HepG2 (cell line): ENCODE results near the gene ERFL. TPM values are rescaled to one million over a fixed set of nuclear protein-coding genes. Genes with fewer than 3 reads are reported as not detected.

ENCODE experiments used
- ATAC-seq: fragments of 200-7000 bp; cut with Tn5 transposase; 3 replicates; pipeline ENCODE4 v1.9.1; 2020; ENCODE audit warnings: mild to moderate bottlenecking, moderate library complexity
- BruUV-seq: library from RNA; stranded (reverse); fragments of 400-500 nt; replicated peaks from 2 replicates; lab custom pipeline; 2021; lab: Mats Ljungman, UMichigan
- CTCF ChIA-PET: fragments of 300-600 bp; formaldehyde crosslinking; extraction: SDS; loops from one replicate; lab custom pipeline; 2021; ENCODE audit warnings: low total read pairs, inconsistent platforms, low intra/inter-chr PET ratio; lab: Yijun Ruan, JAX
- POLR2A ChIA-PET: fragments of 350-600 bp; sonication (Branson Sonifier 250); formaldehyde crosslinking; loops from one replicate; lab custom pipeline; 2020; ENCODE audit warnings: antibody characterized with exemption, inconsistent platforms; lab: Yijun Ruan, JAX
- DNase-seq: peaks from one replicate; pipeline ENCODE4 v3.0.0-alpha.2; 2015; ENCODE audit warnings: low spot score
- FAIRE-seq: peaks from 3 replicates; lab custom pipeline; 2011; peaks lifted over from hg19 to GRCh38; lab: Jason Lieb, UNC
- H2AFZ ChIP-seq: one replicate; pipeline ENCODE4 v1.6.1; 2011; ENCODE audit warnings: low read length, inconsistent platforms
- H3K27ac ChIP-seq: fragments of 300-600 bp; 3 replicates; pipeline ENCODE4 v1.8.0; 2011; ENCODE audit warnings: mixed run types, mild to moderate bottlenecking, mixed read lengths, low read length, inconsistent platforms; ENCODE audit not compliant: insufficient read depth; ENCODE audit errors: extremely low read length
- H3K27me3 ChIP-seq, 2 experiments: fragments of 200-600 bp in 1 of 2; 2 replicates in 1 of 2; 3 replicates in 1 of 2; pipeline versions ENCODE4 v1.6.0 to v1.8.0; 2011; ENCODE audit warnings: low read length in 2 of 2, mild to moderate bottlenecking in 2 of 2, moderate library complexity in 2 of 2, inconsistent platforms in 1 of 2; ENCODE audit not compliant: insufficient read depth in 2 of 2, control insufficient read depth in 1 of 2
- H3K36me3 ChIP-seq, 2 experiments: fragments of 200-600 bp in 1 of 2; replicated peaks in 1 of 2; 2 replicates in 1 of 2; 3 replicates in 1 of 2; pipeline versions ENCODE4 v1.5.1 to v1.8.0; 2011; ENCODE audit warnings: low read length in 2 of 2, inconsistent platforms in 1 of 2; ENCODE audit not compliant: insufficient read depth in 2 of 2, control insufficient read depth in 1 of 2
- H3K4me1 ChIP-seq: 2 replicates; pipeline ENCODE4 v1.5.1; 2012; ENCODE audit warnings: low read length, inconsistent platforms; ENCODE audit not compliant: insufficient read depth
- H3K4me2 ChIP-seq: 2 replicates; pipeline ENCODE4 v1.6.0; 2011; ENCODE audit warnings: low read depth, low read length, inconsistent platforms
- H3K4me3 ChIP-seq, 3 experiments: fragments of 200-600 bp in 1 of 3; sonication (generic), shearing (Covaris generic) in 1 of 3; replicated peaks in 1 of 3; 2 replicates each; pipeline ENCODE4 v1.5.1; 2011 to 2016; ENCODE audit warnings: low read length in 3 of 3, inconsistent platforms in 2 of 3, low read depth in 2 of 3, mild to moderate bottlenecking in 2 of 3, control low read depth in 1 of 3, mixed read lengths in 1 of 3; ENCODE audit not compliant: insufficient read depth in 1 of 3
- H3K79me2 ChIP-seq: one replicate; pipeline ENCODE4 v1.6.1; 2011; ENCODE audit warnings: low read length, inconsistent platforms; ENCODE audit not compliant: insufficient read depth
- H3K9ac ChIP-seq: 2 replicates; pipeline ENCODE4 v1.6.0; 2011; ENCODE audit warnings: mild to moderate bottlenecking, low read depth, low read length, inconsistent platforms; ENCODE audit not compliant: insufficient read depth
- H3K9me3 ChIP-seq: 2 replicates; pipeline ENCODE4 v1.5.1; 2012; ENCODE audit warnings: mild to moderate bottlenecking, low read length
- H4K20me1 ChIP-seq: 2 replicates; pipeline ENCODE4 v1.6.0; 2011; ENCODE audit warnings: inconsistent platforms, mild to moderate bottlenecking, low read length, moderate library complexity; ENCODE audit not compliant: insufficient read depth
- EZH2 ChIP-seq: conservative IDR thresholded peaks from 2 replicates; pipeline ENCODE4 v1.6.1; 2012; ENCODE audit warnings: mild to moderate bottlenecking, low read depth, low read length, moderate library complexity
- WGBS: methylation state at CpG from one replicate; pipeline ENCODE4 v1.1.6; 2017; ENCODE audit warnings: low lambda C conversion rate; 5-methylcytosine and 5-hydroxymethylcytosine counted together
- in situ Hi-C: cut with HindIII; loops from 2 replicates; pipeline ENCODE4 v1.10.0; 2017; ENCODE audit warnings: low pct_unique_long_range_greater_than_20kb; ENCODE audit not compliant: extremely low pct_ligation_motif_present
- intact Hi-C: fragments of 100-400 bp; cut with micrococcal nuclease; formaldehyde crosslinking; loops from one replicate; pipeline ENCODE4 v1.10.0; 2022; ENCODE audit not compliant: unreplicated experiment
- polyA plus RNA-seq, 8 experiments: library from polyadenylated mRNA; depleted of rRNA in 3 of 8; stranded (reverse) in 7 of 8; unstranded in 1 of 8; fragments of >200 nt; fragmentation: Illumina TruSeq in 4 of 8; extraction: Trizol in 4 of 8; gene quantifications; 2 replicates each; pipeline versions ENCODE4 v1.2.1 to v1.2.3, GENCODE V29; 2011 to 2016; ENCODE audit warnings: low read depth in 4 of 8, missing spikeins in 1 of 8, mixed read lengths in 1 of 8; ENCODE audit not compliant: insufficient read depth in 1 of 8
- total RNA-seq, 5 experiments: library from RNA; depleted of rRNA; stranded (reverse); fragments of >200 nt; fragmentation: Illumina TruSeq; extraction: Trizol; gene quantifications; 2 replicates each; pipeline ENCODE4 v1.2.3, GENCODE V29; 2016; ENCODE audit warnings: low read depth in 1 of 5
- TF ChIP-seq, protein P1 (sequence below): sonication (generic); formaldehyde crosslinking; IDR thresholded peaks from 2 replicates; pipeline ENCODE4 v1.9.0; 2021; ENCODE audit warnings: mild to moderate bottlenecking, missing genetic modification reagents

Gene ERFL
- total and polyA plus RNA-seq, 2 of the 13 experiments (the other 11 are each of a cell fraction or from before 2014, with no cell fraction given), result not detected

DNA sequence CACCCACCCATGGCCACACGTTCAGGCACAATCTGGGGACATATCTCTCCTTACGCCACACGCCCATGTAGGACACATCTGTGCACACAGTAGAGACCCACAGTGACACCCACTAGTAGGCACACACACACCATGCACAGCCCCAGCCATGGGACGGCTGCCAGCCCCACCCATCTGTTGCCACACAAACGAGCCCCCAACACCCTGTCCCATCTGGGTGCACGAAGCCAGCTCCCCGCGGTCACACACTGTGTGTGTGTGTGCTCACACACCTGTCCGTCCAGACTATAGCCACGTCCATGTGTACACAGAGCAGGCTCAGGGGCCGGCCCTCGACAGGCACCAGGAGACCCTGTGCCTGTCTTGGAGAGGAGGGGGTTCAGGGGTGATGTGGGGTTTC is 10.6 kb downstream of the ERFL start:
- CTCF ChIA-PET, result no interaction called here
- WGBS, result 43% methylated on average over 4 of the region's 12 CpGs
- H3K4me2 ChIP-seq, result no peak overlapping the region
- no peak for ATAC-seq
- no peak overlapping the region for H2AFZ ChIP-seq
- H3K9me3 ChIP-seq, result no peaks in the 10 kb centered on the region
- H3K27ac ChIP-seq, result no peak overlapping the region
- H3K36me3 ChIP-seq, result no peaks in the 10 kb centered on the region
- no peaks in the 10 kb centered on the region for H4K20me1 ChIP-seq
- H3K9ac ChIP-seq, result no peak overlapping the region
- BruUV-seq, result no TSS peak
- TF ChIP-seq EZH2, result no peak
- TF ChIP-seq, protein P1, sequence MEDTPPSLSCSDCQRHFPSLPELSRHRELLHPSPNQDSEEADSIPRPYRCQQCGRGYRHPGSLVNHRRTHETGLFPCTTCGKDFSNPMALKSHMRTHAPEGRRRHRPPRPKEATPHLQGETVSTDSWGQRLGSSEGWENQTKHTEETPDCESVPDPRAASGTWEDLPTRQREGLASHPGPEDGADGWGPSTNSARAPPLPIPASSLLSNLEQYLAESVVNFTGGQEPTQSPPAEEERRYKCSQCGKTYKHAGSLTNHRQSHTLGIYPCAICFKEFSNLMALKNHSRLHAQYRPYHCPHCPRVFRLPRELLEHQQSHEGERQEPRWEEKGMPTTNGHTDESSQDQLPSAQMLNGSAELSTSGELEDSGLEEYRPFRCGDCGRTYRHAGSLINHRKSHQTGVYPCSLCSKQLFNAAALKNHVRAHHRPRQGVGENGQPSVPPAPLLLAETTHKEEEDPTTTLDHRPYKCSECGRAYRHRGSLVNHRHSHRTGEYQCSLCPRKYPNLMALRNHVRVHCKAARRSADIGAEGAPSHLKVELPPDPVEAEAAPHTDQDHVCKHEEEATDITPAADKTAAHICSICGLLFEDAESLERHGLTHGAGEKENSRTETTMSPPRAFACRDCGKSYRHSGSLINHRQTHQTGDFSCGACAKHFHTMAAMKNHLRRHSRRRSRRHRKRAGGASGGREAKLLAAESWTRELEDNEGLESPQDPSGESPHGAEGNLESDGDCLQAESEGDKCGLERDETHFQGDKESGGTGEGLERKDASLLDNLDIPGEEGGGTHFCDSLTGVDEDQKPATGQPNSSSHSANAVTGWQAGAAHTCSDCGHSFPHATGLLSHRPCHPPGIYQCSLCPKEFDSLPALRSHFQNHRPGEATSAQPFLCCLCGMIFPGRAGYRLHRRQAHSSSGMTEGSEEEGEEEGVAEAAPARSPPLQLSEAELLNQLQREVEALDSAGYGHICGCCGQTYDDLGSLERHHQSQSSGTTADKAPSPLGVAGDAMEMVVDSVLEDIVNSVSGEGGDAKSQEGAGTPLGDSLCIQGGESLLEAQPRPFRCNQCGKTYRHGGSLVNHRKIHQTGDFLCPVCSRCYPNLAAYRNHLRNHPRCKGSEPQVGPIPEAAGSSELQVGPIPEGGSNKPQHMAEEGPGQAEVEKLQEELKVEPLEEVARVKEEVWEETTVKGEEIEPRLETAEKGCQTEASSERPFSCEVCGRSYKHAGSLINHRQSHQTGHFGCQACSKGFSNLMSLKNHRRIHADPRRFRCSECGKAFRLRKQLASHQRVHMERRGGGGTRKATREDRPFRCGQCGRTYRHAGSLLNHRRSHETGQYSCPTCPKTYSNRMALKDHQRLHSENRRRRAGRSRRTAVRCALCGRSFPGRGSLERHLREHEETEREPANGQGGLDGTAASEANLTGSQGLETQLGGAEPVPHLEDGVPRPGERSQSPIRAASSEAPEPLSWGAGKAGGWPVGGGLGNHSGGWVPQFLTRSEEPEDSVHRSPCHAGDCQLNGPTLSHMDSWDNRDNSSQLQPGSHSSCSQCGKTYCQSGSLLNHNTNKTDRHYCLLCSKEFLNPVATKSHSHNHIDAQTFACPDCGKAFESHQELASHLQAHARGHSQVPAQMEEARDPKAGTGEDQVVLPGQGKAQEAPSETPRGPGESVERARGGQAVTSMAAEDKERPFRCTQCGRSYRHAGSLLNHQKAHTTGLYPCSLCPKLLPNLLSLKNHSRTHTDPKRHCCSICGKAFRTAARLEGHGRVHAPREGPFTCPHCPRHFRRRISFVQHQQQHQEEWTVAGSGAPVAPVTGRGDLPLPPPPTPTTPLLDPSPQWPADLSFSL (CRISPR knock-in tag), result 0 out of 2 replicates have a peak, but pooled peaks have one; percentile 10
- peaks cover 10 to 35% of the 10 kb centered on the region in 2 experiments for H3K27me3 ChIP-seq
- H3K79me2 ChIP-seq, result no peaks in the 10 kb centered on the region
- POLR2A ChIA-PET, result no interaction called here
- intact Hi-C loops, result no loop called here
- H3K4me1 ChIP-seq, result no peaks in the 10 kb centered on the region
- DNase-seq, result no peak
- no peak overlapping the region for H3K4me3 ChIP-seq
- FAIRE-seq, result no peak
- in situ Hi-C loops, result no loop called here
